GM12878 (cell line): Measurements from ENCODE around the gene PIP4K2A. TPM values are rescaled to one million over a fixed set of nuclear protein-coding genes. Genes with fewer than 3 reads are reported as not detected.

ENCODE experiments used
- ATAC-seq: fragments of 200-7000 bp; cut with Tn5 transposase; 3 replicates; pipeline ENCODE4 v1.9.1; 2020; ENCODE audit warnings: mild to moderate bottlenecking, moderate library complexity
- BruUV-seq: library from RNA; stranded (reverse); fragments of 400-500 nt; replicated peaks from 2 replicates; lab custom pipeline; 2021; lab: Mats Ljungman, UMichigan
- CTCF ChIA-PET: fragments of 300-600 bp; sonication (Branson Sonifier 250); formaldehyde crosslinking; extraction: SDS; loops from one replicate; lab custom pipeline; 2021; ENCODE audit warnings: inconsistent platforms; lab: Yijun Ruan, JAX
- POLR2A ChIA-PET: fragments of 350-600 bp; formaldehyde crosslinking; extraction: SDS; loops from one replicate; lab custom pipeline; 2021; ENCODE audit warnings: inconsistent platforms; lab: Charles Lee
- RAD21 ChIA-PET: fragments of 300-600 bp; sonication (Branson Sonifier 250); formaldehyde crosslinking; loops from one replicate; lab custom pipeline; 2023; ENCODE audit warnings: antibody characterized with exemption; ENCODE audit not compliant: unreplicated experiment; lab: Charles Lee
- SMC1A ChIA-PET: fragments of 300-600 bp; sonication (Branson Sonifier 250); formaldehyde crosslinking; loops from one replicate; lab custom pipeline; 2023; ENCODE audit not compliant: unreplicated experiment, uncharacterized antibody; lab: Charles Lee
- DNase-seq: peaks from one replicate; pipeline ENCODE4 v3.0.0-alpha.2; 2011; ENCODE audit warnings: low read depth, low spot score
- FAIRE-seq: peaks from 3 replicates; lab custom pipeline; 2011; peaks lifted over from hg19 to GRCh38; lab: Jason Lieb, UNC
- H2AFZ ChIP-seq: 2 replicates; pipeline ENCODE4 v1.6.0; 2011; ENCODE audit warnings: low read depth, low read length, control low read depth; ENCODE audit not compliant: control insufficient read depth
- H3K27ac ChIP-seq: 2 replicates; pipeline ENCODE4 v1.5.1; 2011; ENCODE audit warnings: control low read depth; ENCODE audit not compliant: control insufficient read depth, insufficient read depth
- H3K27me3 ChIP-seq, 2 experiments: replicated peaks in 1 of 2; 2 replicates each; pipeline versions ENCODE4 v1.6.0 to v1.6.1; 2011; ENCODE audit warnings: low read length in 1 of 2; ENCODE audit not compliant: control insufficient read depth in 2 of 2, insufficient read depth in 2 of 2
- H3K36me3 ChIP-seq, 2 experiments: 2 replicates each; pipeline ENCODE4 v1.5.1; 2011; ENCODE audit warnings: low read length in 1 of 2; ENCODE audit not compliant: control insufficient read depth in 2 of 2, insufficient read depth in 2 of 2
- H3K4me1 ChIP-seq: 2 replicates; pipeline ENCODE4 v1.6.1; 2011; ENCODE audit warnings: mild to moderate bottlenecking, low read length, moderate library complexity, mixed read lengths; ENCODE audit not compliant: control insufficient read depth, insufficient read depth
- H3K4me2 ChIP-seq: 2 replicates; pipeline ENCODE4 v1.6.0; 2011; ENCODE audit warnings: control low read depth; ENCODE audit not compliant: control insufficient read depth, insufficient read depth
- H3K4me3 ChIP-seq: fragments of 200-600 bp; sonication (generic); 2 replicates; pipeline ENCODE4 v1.5.1; 2016
- H3K79me2 ChIP-seq: 2 replicates; pipeline ENCODE4 v1.6.0; 2011; ENCODE audit warnings: low read length; ENCODE audit not compliant: control insufficient read depth, insufficient read depth
- H3K9ac ChIP-seq: 2 replicates; pipeline ENCODE4 v1.8.0; 2011; ENCODE audit warnings: low read length, control low read depth, mixed read lengths; ENCODE audit not compliant: control insufficient read depth, insufficient read depth
- H3K9me3 ChIP-seq: replicated peaks from 3 replicates; pipeline ENCODE4 v1.5.1; 2011; ENCODE audit warnings: mild to moderate bottlenecking, low read length; ENCODE audit not compliant: control insufficient read depth, insufficient read depth
- H4K20me1 ChIP-seq: 2 replicates; pipeline ENCODE4 v1.6.0; 2011; ENCODE audit not compliant: control insufficient read depth, insufficient read depth
- BCL11A ChIP-seq: IDR thresholded peaks from 2 replicates; pipeline ENCODE4 v1.6.1; 2011; ENCODE audit warnings: low read depth, low read length
- CHD4 ChIP-seq: fragments of 200-600 bp; sonication (generic); IDR thresholded peaks from 2 replicates; pipeline ENCODE4 v1.6.1; 2016; ENCODE audit warnings: mild to moderate bottlenecking
- CREM ChIP-seq: IDR thresholded peaks from 2 replicates; pipeline ENCODE4 v1.6.1; 2014; ENCODE audit warnings: antibody characterized with exemption, low read depth
- GABPA ChIP-seq: IDR thresholded peaks from 2 replicates; pipeline ENCODE4 v1.6.1; 2014; ENCODE audit warnings: antibody characterized with exemption, low read depth, mild to moderate bottlenecking, inconsistent platforms
- HDAC2 ChIP-seq: fragments of 200-600 bp; sonication (generic); IDR thresholded peaks from 2 replicates; pipeline ENCODE4 v1.6.1; 2017
- HDGF ChIP-seq: fragments of 450-650 bp; IDR thresholded peaks from 2 replicates; pipeline ENCODE4 v1.6.1; 2016; ENCODE audit warnings: antibody characterized with exemption
- NR2C2 ChIP-seq: IDR thresholded peaks from 2 replicates; pipeline ENCODE4 v1.6.1; 2011; ENCODE audit warnings: borderline replicate concordance, low read depth; ENCODE audit not compliant: control insufficient read depth, insufficient read length
- PML ChIP-seq: IDR thresholded peaks from 2 replicates; pipeline ENCODE4 v1.6.1; 2012; ENCODE audit warnings: low read length, inconsistent platforms
- RAD21 ChIP-seq: IDR thresholded peaks from 2 replicates; pipeline ENCODE4 v1.6.1; 2011; ENCODE audit warnings: mild to moderate bottlenecking, low read depth, low read length, moderate library complexity; ENCODE audit not compliant: insufficient read depth
- STAT1 ChIP-seq: fragments of 450-650 bp; conservative IDR thresholded peaks from 2 replicates; pipeline ENCODE4 v1.6.1; 2014; ENCODE audit warnings: antibody characterized with exemption, mild to moderate bottlenecking
- SUZ12 ChIP-seq: fragments of 200-600 bp; sonication (generic); IDR thresholded peaks from one replicate; pipeline ENCODE4 v1.6.1; 2018; ENCODE audit warnings: antibody characterized with exemption, mild to moderate bottlenecking; ENCODE audit not compliant: unreplicated experiment
- TCF3 ChIP-seq: IDR thresholded peaks from 2 replicates; pipeline ENCODE4 v1.6.1; 2012; ENCODE audit warnings: low read depth, mild to moderate bottlenecking, low read length, borderline replicate concordance; ENCODE audit not compliant: insufficient read depth
- ZSCAN29 ChIP-seq: fragments of 450-650 bp; IDR thresholded peaks from 2 replicates; pipeline ENCODE4 v1.6.1; 2017; ENCODE audit warnings: mild to moderate bottlenecking, moderate library complexity
- WGBS: methylation state at CpG from one replicate; pipeline ENCODE4 v1.1.6; 2016; ENCODE audit warnings: low lambda C conversion rate; ENCODE audit not compliant: insufficient replicate concordance, insufficient coverage; ENCODE audit errors: missing lambda C conversion rate; 5-methylcytosine and 5-hydroxymethylcytosine counted together
- in situ Hi-C: fragments of 300-500 bp; cut with MboI; formaldehyde crosslinking; loops from 9 replicates; pipeline ENCODE4 v1.14.3; 2018; ENCODE audit warnings: mixed read lengths
- intact Hi-C: fragments of 100-400 bp; cut with micrococcal nuclease; formaldehyde crosslinking; loops from one replicate; pipeline ENCODE4 v1.14.2; 2022; ENCODE audit not compliant: unreplicated experiment
- polyA plus RNA-seq, 11 experiments: library from polyadenylated mRNA; depleted of rRNA in 4 of 11; unstranded in 6 of 11; stranded (reverse) in 5 of 11; fragments of >200 nt; fragmentation: Nextera tagmentation in 4 of 11; fragmentation: Illumina TruSeq in 1 of 11; extraction: Ambion mirVana in 4 of 11; extraction: Trizol in 1 of 11; gene quantifications; 1 replicate in 1 of 11; 2 replicates in 10 of 11; pipeline versions ENCODE4 v1.2.1 to v1.2.3, GENCODE V29; 2011 to 2016; ENCODE audit warnings: inconsistent platforms in 2 of 11, missing spikeins in 2 of 11, low read depth in 1 of 11
- total RNA-seq, 4 experiments: library from RNA; depleted of rRNA in 3 of 4; stranded (reverse); fragments of >200 nt in 3 of 4; fragmentation: Illumina TruSeq in 1 of 4; extraction: Trizol in 1 of 4; gene quantifications; 2 replicates each; pipeline versions ENCODE4 v1.2.1 to v1.2.3, GENCODE V29; 2013 to 2021
- TF ChIP-seq, protein P1 (sequence below): IDR thresholded peaks from 2 replicates; pipeline ENCODE4 v1.6.1; 2011; ENCODE audit warnings: low read depth, mild to moderate bottlenecking, low read length, moderate library complexity, borderline replicate concordance; ENCODE audit errors: extremely low read depth
- TF ChIP-seq, protein P2 (sequence below): fragments of 450-650 bp; IDR thresholded peaks from 2 replicates; pipeline ENCODE4 v1.6.1; 2017; ENCODE audit warnings: low read depth, mild to moderate bottlenecking, moderate library complexity
- TF ChIP-seq, protein P3 (sequence below): IDR thresholded peaks from 2 replicates; pipeline ENCODE4 v1.6.1; 2012; ENCODE audit warnings: mild to moderate bottlenecking, low read depth, low read length
- TF ChIP-seq, protein P4 (sequence below): IDR thresholded peaks from 2 replicates; pipeline ENCODE4 v1.6.1; 2012; ENCODE audit warnings: low read depth, low read length, improper control_type of control experiment

Gene PIP4K2A
- total and polyA plus RNA-seq, 10 of the 15 experiments (the other 5 are each of a cell fraction or from before 2014, with no cell fraction given): 54.3 to 139 (median 84.4) TPM

DNA sequence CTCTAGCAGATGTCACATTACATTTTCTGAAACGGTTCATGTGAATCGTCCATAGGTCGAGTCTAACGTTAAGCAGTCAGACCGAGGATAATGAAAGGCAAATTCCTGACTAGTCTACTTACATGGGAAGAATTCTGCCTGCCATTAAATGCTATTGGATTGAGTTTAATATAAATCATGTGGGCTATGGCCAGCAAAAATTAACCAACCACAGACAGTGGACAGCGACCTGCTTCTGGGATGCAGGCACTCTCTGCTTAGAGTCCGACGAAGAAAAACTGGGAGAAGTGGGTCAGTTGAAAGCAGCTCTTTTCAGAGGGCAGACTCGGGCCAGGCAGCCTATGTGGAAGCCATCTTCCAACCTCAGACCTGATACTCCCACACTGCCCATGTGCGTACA lies 16.6 kb downstream of the PIP4K2A start:
- ATAC-seq (no peak), DNase-seq (no peak), FAIRE-seq (no peak)
- Histone ChIP-seq H3K4me2 (no peak overlapping the region), H3K36me3 (peaks cover 0 to 13% of the 10 kb centered on the region in 2 experiments), H3K27me3 (no peaks in the 10 kb centered on the region), H2AFZ (no peak overlapping the region), H3K4me1 (peaks cover 49% of the 10 kb centered on the region), H3K9ac (no peak overlapping the region), H3K79me2 (peaks cover 100% of the 10 kb centered on the region), H3K4me3 (no peak overlapping the region), H3K9me3 (peaks cover 2% of the 10 kb centered on the region; the same call in 2 of the 3 replicates), H4K20me1 (peaks cover 3% of the 10 kb centered on the region; the same call in 1 of the 2 replicates), H3K27ac (no peak overlapping the region)
- CTCF ChIA-PET: interaction anchor here (1.1 kb wide), 1 partner anchor 15 kb away, joined by 3 read pairs; no protein-coding TSS in a partner anchor
- 84% methylated on average over 10 of the region's 10 CpGs for WGBS
- in situ Hi-C loops (no loop called here), intact Hi-C loops (no loop called here)
- POLR2A ChIA-PET: interaction anchor here (0.7 to 0.9 kb wide), 2 partner anchors 9 to 20 kb away, joined by 3 to 6 read pairs; no protein-coding TSS in a partner anchor
- BruUV-seq: no TSS peak
- SMC1A ChIA-PET: interaction anchor here (1.2 to 2.9 kb wide), 2 partner anchors 8 to 12 kb away, joined by 7 to 16 read pairs; no protein-coding TSS in a partner anchor
- RAD21 ChIA-PET: interaction anchor here (1.7 to 1.8 kb wide), 2 partner anchors 13 to 15 kb away, joined by 5 to 11 read pairs; no protein-coding TSS in a partner anchor
- no peak for TF ChIP-seq CREM
- no peak for TF ChIP-seq GABPA
- no peak for TF ChIP-seq TCF3
- no peak for TF ChIP-seq BCL11A
- TF ChIP-seq HDAC2: no peak
- TF ChIP-seq, protein P1, sequence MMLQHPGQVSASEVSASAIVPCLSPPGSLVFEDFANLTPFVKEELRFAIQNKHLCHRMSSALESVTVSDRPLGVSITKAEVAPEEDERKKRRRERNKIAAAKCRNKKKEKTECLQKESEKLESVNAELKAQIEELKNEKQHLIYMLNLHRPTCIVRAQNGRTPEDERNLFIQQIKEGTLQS: no peak
- no peak for TF ChIP-seq SUZ12
- no peak for TF ChIP-seq CHD4
- TF ChIP-seq, protein P2, sequence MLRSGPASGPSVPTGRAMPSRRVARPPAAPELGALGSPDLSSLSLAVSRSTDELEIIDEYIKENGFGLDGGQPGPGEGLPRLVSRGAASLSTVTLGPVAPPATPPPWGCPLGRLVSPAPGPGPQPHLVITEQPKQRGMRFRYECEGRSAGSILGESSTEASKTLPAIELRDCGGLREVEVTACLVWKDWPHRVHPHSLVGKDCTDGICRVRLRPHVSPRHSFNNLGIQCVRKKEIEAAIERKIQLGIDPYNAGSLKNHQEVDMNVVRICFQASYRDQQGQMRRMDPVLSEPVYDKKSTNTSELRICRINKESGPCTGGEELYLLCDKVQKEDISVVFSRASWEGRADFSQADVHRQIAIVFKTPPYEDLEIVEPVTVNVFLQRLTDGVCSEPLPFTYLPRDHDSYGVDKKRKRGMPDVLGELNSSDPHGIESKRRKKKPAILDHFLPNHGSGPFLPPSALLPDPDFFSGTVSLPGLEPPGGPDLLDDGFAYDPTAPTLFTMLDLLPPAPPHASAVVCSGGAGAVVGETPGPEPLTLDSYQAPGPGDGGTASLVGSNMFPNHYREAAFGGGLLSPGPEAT: no peak
- TF ChIP-seq, protein P3, sequence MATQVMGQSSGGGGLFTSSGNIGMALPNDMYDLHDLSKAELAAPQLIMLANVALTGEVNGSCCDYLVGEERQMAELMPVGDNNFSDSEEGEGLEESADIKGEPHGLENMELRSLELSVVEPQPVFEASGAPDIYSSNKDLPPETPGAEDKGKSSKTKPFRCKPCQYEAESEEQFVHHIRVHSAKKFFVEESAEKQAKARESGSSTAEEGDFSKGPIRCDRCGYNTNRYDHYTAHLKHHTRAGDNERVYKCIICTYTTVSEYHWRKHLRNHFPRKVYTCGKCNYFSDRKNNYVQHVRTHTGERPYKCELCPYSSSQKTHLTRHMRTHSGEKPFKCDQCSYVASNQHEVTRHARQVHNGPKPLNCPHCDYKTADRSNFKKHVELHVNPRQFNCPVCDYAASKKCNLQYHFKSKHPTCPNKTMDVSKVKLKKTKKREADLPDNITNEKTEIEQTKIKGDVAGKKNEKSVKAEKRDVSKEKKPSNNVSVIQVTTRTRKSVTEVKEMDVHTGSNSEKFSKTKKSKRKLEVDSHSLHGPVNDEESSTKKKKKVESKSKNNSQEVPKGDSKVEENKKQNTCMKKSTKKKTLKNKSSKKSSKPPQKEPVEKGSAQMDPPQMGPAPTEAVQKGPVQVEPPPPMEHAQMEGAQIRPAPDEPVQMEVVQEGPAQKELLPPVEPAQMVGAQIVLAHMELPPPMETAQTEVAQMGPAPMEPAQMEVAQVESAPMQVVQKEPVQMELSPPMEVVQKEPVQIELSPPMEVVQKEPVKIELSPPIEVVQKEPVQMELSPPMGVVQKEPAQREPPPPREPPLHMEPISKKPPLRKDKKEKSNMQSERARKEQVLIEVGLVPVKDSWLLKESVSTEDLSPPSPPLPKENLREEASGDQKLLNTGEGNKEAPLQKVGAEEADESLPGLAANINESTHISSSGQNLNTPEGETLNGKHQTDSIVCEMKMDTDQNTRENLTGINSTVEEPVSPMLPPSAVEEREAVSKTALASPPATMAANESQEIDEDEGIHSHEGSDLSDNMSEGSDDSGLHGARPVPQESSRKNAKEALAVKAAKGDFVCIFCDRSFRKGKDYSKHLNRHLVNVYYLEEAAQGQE: no peak
- TF ChIP-seq ZSCAN29: no peak
- TF ChIP-seq STAT1: no peak
- no peak for TF ChIP-seq PML
- TF ChIP-seq HDGF: no peak
- TF ChIP-seq RAD21: no peak
- TF ChIP-seq NR2C2: no peak
- TF ChIP-seq, protein P4, sequence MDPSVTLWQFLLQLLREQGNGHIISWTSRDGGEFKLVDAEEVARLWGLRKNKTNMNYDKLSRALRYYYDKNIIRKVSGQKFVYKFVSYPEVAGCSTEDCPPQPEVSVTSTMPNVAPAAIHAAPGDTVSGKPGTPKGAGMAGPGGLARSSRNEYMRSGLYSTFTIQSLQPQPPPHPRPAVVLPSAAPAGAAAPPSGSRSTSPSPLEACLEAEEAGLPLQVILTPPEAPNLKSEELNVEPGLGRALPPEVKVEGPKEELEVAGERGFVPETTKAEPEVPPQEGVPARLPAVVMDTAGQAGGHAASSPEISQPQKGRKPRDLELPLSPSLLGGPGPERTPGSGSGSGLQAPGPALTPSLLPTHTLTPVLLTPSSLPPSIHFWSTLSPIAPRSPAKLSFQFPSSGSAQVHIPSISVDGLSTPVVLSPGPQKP: no peak
